OCI-LY3 (cell line): ENCODE results near the gene WDR70.

Experiments
- H2AFZ ChIP-seq: fragments of 200-600, 300-600 bp; shearing (Covaris generic); 2 replicates; pipeline ENCODE4 v1.6.0; 2014; ENCODE audit warnings: antibody characterized with exemption, low read depth, low read length
- H3K27ac ChIP-seq: fragments of 200-600, 300-600 bp; sonication (generic); 2 replicates; pipeline ENCODE4 v1.5.1; 2014; ENCODE audit warnings: mild to moderate bottlenecking, low read length, moderate library complexity, mixed read lengths
- H3K27me3 ChIP-seq: fragments of 200-600, 300-600 bp; sonication (generic); 2 replicates; pipeline ENCODE4 v1.6.1; 2014; ENCODE audit warnings: low read depth, low read length, mixed read lengths
- H3K36me3 ChIP-seq: fragments of 200-600, 300-600 bp; sonication (generic); replicated peaks from 2 replicates; pipeline ENCODE3; 2014; ENCODE audit warnings: low read depth, low read length, mixed read lengths
- H3K4me1 ChIP-seq: fragments of 300-600, 200-600 bp; sonication (generic); 2 replicates; pipeline ENCODE4 v1.6.1; 2014; ENCODE audit warnings: low read length, mixed read lengths
- H3K4me2 ChIP-seq: fragments of 200-600, 300-600 bp; sonication (generic); 2 replicates; pipeline ENCODE4 v1.6.1; 2014; ENCODE audit warnings: low read length, mixed read lengths
- H3K4me3 ChIP-seq: fragments of 300-600, 200-600 bp; sonication (generic); 2 replicates; pipeline ENCODE4 v1.5.1; 2014; ENCODE audit warnings: antibody characterized with exemption, mild to moderate bottlenecking, low read length, moderate library complexity
- H3K79me2 ChIP-seq: fragments of 300-600, 200-600 bp; shearing (Covaris generic); 2 replicates; pipeline ENCODE4 v1.6.1; 2014; ENCODE audit warnings: mild to moderate bottlenecking, low read length, mixed read lengths
- H3K9ac ChIP-seq: fragments of 300-600, 200-600 bp; shearing (Covaris generic); 2 replicates; pipeline ENCODE4 v1.6.0; 2014; ENCODE audit warnings: mild to moderate bottlenecking, low read length, moderate library complexity
- H3K9me3 ChIP-seq: fragments of 200-600, 300-600 bp; shearing (Covaris generic); 2 replicates; pipeline ENCODE4 v1.6.1; 2014; ENCODE audit warnings: low read length, mixed read lengths; ENCODE audit not compliant: insufficient read depth
- H4K20me1 ChIP-seq: fragments of 200-600, 300-600 bp; sonication (generic); 2 replicates; pipeline ENCODE4 v1.6.1; 2016; ENCODE audit warnings: low read length, mixed read lengths; ENCODE audit not compliant: insufficient read depth
- CTCF ChIP-seq: fragments of 200-600, 300-600 bp; sonication (generic); IDR thresholded peaks from 2 replicates; pipeline ENCODE4 v1.5.1; 2014; ENCODE audit warnings: antibody characterized with exemption, low read length, low read depth
- EZH2phosphoT487 ChIP-seq: fragments of 200-600 bp; shearing (Covaris generic); IDR thresholded peaks from 2 replicates; pipeline ENCODE4 v1.6.1; 2018; ENCODE audit warnings: antibody characterized with exemption, mixed run types, low read depth

WDR70 gene

GRCh38 chr5:37799865-37800421 is 420.8 kb downstream of the WDR70 start:
- TF ChIP-seq EZH2phosphoT487, result no peak
- TF ChIP-seq CTCF, result no peak
- H3K27ac ChIP-seq, result no peak overlapping the region
- H3K9ac ChIP-seq, result no peak overlapping the region
- no peaks in the 10 kb centered on the region for H3K9me3 ChIP-seq
- H4K20me1 ChIP-seq, result no peaks in the 10 kb centered on the region
- no peaks in the 10 kb centered on the region for H3K4me1 ChIP-seq
- no peaks in the 10 kb centered on the region for H3K27me3 ChIP-seq
- no peak overlapping the region for H2AFZ ChIP-seq
- H3K4me2 ChIP-seq, result no peak overlapping the region
- H3K79me2 ChIP-seq, result no peaks in the 10 kb centered on the region
- H3K36me3 ChIP-seq, result no peaks in the 10 kb centered on the region
- no peak overlapping the region for H3K4me3 ChIP-seq

- Histone ChIP-seq H3K36me3 (no peaks in the 10 kb centered on the region), H3K9ac (no peak overlapping the region), H3K79me2 (no peaks in the 10 kb centered on the region), H2AFZ (no peak overlapping the region), H3K4me1 (no peaks in the 10 kb centered on the region), H3K27ac (no peak overlapping the region), H3K27me3 (no peaks in the 10 kb centered on the region), H3K4me2 (no peak overlapping the region), H3K4me3 (no peak overlapping the region), H4K20me1 (no peaks in the 10 kb centered on the region), H3K9me3 (no peaks in the 10 kb centered on the region)
- TF ChIP-seq EZH2phosphoT487 (no peak), CTCF (no peak)
These were observed 422.4 kb downstream of the WDR70 start for GRCh38 chr5:37801521-37801920.
